ENCODE data around the gene FADS1. TPM values are rescaled to one million over a fixed set of nuclear protein-coding genes. Genes with fewer than 3 reads are reported as not detected.
A peak's percentile ranks its signal among the peaks of the same experiment; 100 is the strongest.

FADS1 gene
- total RNA-seq, 1 experiment from 2014 or later, result 105 TPM

- no peak for TF ChIP-seq PREB (CRISPR knock-in tag; IDR thresholded peaks at IDR 0.05; ENCODE audit: borderline replicate concordance)
Measured at GRCh38 chr11:61851900-61852295, 35.1 kb upstream of the FADS1 start (continued).

GRCh38 chr11:61851113-61851899 is 34.5 kb upstream of the FADS1 start:
- H3K4me1 Mint-ChIP-seq, result no peaks in the 10 kb centered on the region
- peak overlapping the region; percentile 49 for H3K27ac Mint-ChIP-seq
- H3K9me3 Mint-ChIP-seq, result no peaks in the 10 kb centered on the region
- ATAC-seq (no peak), DNase-seq (ENCODE audit: low spot score) (no peak)
- CTCF ChIA-PET, result no interaction called here
- H3K4me3 Mint-ChIP-seq, result no peak overlapping the region
- peaks cover 76% of the 10 kb centered on the region for H3K36me3 Mint-ChIP-seq
- POLR2A ChIA-PET, result no interaction called here
- no peaks in the 10 kb centered on the region for H3K27me3 Mint-ChIP-seq (ENCODE audit: low read depth)
- TF ChIP-seq GRHL2 (CRISPR knock-in tag; IDR thresholded peaks at IDR 0.05; ENCODE audit: insufficient replicate concordance, severe bottlenecking) (no peak), MAX (CRISPR knock-in tag; IDR thresholded peaks at IDR 0.05) (no peak), SOX15 (CRISPR knock-in tag; IDR thresholded peaks at IDR 0.05) (no peak), ZNF396 (CRISPR knock-in tag; IDR thresholded peaks at IDR 0.05; ENCODE audit: borderline replicate concordance) (no peak), ATF2 (CRISPR knock-in tag; IDR thresholded peaks at IDR 0.05; ENCODE audit: borderline replicate concordance, low read depth) (no peak), FOXP4 (CRISPR knock-in tag; IDR thresholded peaks at IDR 0.05) (no peak), CREB1 (CRISPR knock-in tag; IDR thresholded peaks at IDR 0.05) (no peak), TEAD1 (CRISPR knock-in tag; IDR thresholded peaks at IDR 0.05) (no peak), RELA (CRISPR knock-in tag; IDR thresholded peaks at IDR 0.05; ENCODE audit: borderline replicate concordance) (no peak), ZNF532 (CRISPR knock-in tag; IDR thresholded peaks at IDR 0.05; ENCODE audit: borderline replicate concordance) (no peak), CTCF (IDR thresholded peaks at IDR 0.05) (no peak), ZMAT4 (CRISPR knock-in tag; IDR thresholded peaks at IDR 0.05) (no peak), IRF2 (CRISPR knock-in tag; IDR thresholded peaks at IDR 0.05; ENCODE audit: borderline replicate concordance, low read depth) (no peak), E2F1 (CRISPR knock-in tag; IDR thresholded peaks at IDR 0.05) (no peak), ZNF263 (CRISPR knock-in tag; IDR thresholded peaks at IDR 0.05; ENCODE audit: low read depth) (no peak), TEAD4 (CRISPR knock-in tag; IDR thresholded peaks at IDR 0.05) (no peak), ZNF425 (CRISPR knock-in tag; conservative IDR thresholded peaks at IDR 0.05) (no peak)
